NCI-H1436 treated with DMSO at 0.1 percent for 48 hours (cell line): Measurements from ENCODE around the gene TLE3.
"Not testable (repeated sequence)": the region's sequence is repeated elsewhere in the genome, so short reads cannot be mapped to it uniquely, and the experiment has no call there.

Experiments used
- DNase-seq: peaks from one replicate; lab custom pipeline; 2025; lab: John Stamatoyannopoulos, UW

TLE3 gene

GRCh38 chr15:70126362-70126761 is 28.6 kb upstream of the TLE3 start:
- DNase-seq, result no peak

GRCh38 chr15:70125605-70126004 is 27.9 kb upstream of the TLE3 start:
- no peak for DNase-seq

- DNase-seq, result no peak
These were observed 24.0 kb upstream of the TLE3 start for GRCh38 chr15:70121624-70122302.

- no peak for DNase-seq
These were observed 23.4 kb upstream of the TLE3 start for GRCh38 chr15:70120958-70121623.

GRCh38 chr15:70119911-70120508 is 22.3 kb upstream of the TLE3 start:
- DNase-seq, result no peak

GRCh38 chr15:70118599-70118998 is 20.9 kb upstream of the TLE3 start:
- no peak for DNase-seq

GRCh38 chr15:70116317-70116716 is 18.6 kb upstream of the TLE3 start:
- DNase-seq, result no peak

- no peak for DNase-seq
These were observed 16.5 kb upstream of the TLE3 start for GRCh38 chr15:70114221-70114620.

GRCh38 chr15:70113304-70113700 is 15.6 kb upstream of the TLE3 start:
- no peak for DNase-seq

- not testable (repeated sequence) for DNase-seq
These were observed 15.0 kb upstream of the TLE3 start for GRCh38 chr15:70112572-70113303.

- DNase-seq, result no peak
These were observed 14.3 kb upstream of the TLE3 start for GRCh38 chr15:70112074-70112395.

- DNase-seq, result peak; percentile 39
These were observed 13.7 kb upstream of the TLE3 start for GRCh38 chr15:70111203-70112073.

GRCh38 chr15:70109978-70110377 is 12.3 kb upstream of the TLE3 start:
- no peak for DNase-seq

- no peak for DNase-seq
These were observed 11.8 kb upstream of the TLE3 start for GRCh38 chr15:70109531-70109930.

GRCh38 chr15:70103880-70104626 is 6.3 kb upstream of the TLE3 start:
- no peak for DNase-seq

- DNase-seq, result no peak
These were observed 5.1 kb upstream of the TLE3 start for GRCh38 chr15:70102827-70103226.

- peak; percentile 85 for DNase-seq
These were observed 3.9 kb upstream of the TLE3 start for GRCh38 chr15:70101459-70102113.

GRCh38 chr15:70100474-70101341 is 3.0 kb upstream of the TLE3 start:
- no peak for DNase-seq

- no peak for DNase-seq
These were observed 2.3 kb upstream of the TLE3 start for GRCh38 chr15:70099967-70100473.
